ENCODE measurements around the gene RGL3.
"Not testable (repeated sequence)": the region's sequence is repeated elsewhere in the genome, so short reads cannot be mapped to it uniquely, and the experiment has no call there.

Gene RGL3, protein sequence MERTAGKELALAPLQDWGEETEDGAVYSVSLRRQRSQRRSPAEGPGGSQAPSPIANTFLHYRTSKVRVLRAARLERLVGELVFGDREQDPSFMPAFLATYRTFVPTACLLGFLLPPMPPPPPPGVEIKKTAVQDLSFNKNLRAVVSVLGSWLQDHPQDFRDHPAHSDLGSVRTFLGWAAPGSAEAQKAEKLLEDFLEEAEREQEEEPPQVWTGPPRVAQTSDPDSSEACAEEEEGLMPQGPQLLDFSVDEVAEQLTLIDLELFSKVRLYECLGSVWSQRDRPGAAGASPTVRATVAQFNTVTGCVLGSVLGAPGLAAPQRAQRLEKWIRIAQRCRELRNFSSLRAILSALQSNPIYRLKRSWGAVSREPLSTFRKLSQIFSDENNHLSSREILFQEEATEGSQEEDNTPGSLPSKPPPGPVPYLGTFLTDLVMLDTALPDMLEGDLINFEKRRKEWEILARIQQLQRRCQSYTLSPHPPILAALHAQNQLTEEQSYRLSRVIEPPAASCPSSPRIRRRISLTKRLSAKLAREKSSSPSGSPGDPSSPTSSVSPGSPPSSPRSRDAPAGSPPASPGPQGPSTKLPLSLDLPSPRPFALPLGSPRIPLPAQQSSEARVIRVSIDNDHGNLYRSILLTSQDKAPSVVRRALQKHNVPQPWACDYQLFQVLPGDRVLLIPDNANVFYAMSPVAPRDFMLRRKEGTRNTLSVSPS

DNA sequence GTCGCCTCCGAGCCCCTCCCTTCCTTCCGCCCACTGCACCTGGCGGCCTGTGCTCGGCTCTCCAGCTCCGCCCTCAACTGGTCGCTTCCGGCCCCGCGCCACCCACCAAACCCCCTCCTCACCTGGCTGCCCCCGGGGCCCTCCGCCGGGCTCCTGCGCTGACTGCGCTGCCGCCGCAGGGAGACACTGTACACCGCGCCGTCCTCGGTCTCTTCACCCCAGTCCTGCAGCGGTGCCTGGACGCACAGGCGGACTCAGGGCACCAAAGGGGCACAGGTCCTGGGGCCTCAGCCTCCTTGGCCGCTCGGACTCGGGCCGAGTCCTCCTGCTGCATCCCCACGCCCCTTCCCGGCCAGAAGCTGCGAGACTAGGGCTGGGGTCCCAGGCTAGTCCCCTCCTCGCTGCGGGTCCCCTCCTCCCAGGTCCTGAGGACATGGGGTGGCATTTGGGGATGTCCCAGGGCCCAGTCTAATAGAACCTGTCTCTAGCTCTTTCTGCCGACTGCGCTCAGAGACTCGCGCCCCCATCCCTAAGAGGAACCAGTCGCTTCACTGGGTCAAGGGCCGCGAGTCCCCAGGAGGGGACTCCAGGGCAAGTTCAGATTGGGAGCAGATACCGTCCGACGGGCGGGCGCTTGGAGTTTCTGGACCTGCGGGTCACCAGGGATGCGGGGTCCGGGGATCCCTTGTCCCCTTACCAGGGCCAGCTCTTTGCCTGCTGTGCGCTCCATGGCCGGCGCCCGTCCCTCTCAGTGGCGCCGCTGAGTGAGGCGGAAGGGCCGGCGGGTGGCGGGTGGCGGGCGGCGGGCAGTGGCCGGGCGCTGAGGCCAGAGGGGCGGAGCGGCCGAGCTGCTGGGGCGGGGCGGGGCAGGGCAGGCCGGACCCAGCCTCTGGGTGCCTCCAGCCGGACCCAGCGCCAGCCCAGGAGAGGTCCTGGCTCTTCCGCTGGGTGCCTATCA is at the start of gene RGL3:
TSS of gene RGL3 (minus strand) at position 766 of the 958 bp plus-strand sequence. CDS start at position 730, 36 bp downstream.
- no peak for DNase-seq (ENCODE audit: low read depth)

DNA sequence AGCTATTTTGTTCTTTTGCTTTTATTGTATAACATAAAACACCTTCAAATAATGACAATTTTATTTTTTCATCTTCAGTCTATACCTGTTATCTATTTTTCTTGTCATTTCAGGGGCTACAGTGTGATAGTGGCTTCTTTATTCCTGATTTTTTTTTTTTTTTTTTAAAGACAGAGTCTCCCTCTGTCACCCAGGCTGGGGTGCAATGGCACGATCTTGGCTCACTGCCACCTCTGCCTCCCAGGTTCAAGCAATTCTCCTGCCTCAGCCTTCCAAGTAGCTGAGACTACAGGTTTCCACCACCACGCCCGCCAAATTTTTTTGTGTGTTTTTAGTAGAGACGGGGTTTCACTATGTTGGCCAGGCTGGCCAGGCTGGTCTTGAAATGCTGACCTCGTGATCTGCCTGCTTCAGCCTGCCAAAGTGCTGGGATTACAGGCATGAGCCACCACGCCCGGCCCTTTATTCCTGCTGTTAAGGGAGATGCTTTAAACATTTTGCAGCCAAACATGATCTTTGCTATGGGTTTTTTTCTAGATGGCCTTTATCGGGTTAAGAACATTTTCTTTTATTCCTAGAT is 49.2 kb upstream of the RGL3 start:
- DNase-seq (ENCODE audit: low read depth) = not testable (repeated sequence)

DNA sequence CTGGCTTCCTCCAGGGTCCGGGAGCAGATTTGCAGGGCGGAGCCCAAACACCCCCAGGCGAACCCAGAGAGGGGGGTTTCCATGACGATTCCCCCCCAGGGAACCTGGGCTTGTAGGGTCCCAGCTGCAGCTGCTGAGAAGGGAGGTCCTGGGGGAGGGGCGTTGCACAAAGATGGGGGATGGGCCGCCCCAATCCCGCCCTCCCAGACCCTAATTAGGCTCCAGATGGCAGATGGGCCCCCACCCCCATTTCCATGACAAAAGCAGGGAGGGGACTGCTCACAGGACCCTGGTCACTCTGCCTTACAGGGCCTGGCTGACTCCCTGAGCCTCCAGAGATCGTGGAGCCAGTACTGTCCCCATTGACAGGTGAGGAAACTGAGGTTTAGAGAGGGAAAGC is 46.5 kb upstream of the RGL3 start:
- no peak for DNase-seq (ENCODE audit: low read depth)

DNA sequence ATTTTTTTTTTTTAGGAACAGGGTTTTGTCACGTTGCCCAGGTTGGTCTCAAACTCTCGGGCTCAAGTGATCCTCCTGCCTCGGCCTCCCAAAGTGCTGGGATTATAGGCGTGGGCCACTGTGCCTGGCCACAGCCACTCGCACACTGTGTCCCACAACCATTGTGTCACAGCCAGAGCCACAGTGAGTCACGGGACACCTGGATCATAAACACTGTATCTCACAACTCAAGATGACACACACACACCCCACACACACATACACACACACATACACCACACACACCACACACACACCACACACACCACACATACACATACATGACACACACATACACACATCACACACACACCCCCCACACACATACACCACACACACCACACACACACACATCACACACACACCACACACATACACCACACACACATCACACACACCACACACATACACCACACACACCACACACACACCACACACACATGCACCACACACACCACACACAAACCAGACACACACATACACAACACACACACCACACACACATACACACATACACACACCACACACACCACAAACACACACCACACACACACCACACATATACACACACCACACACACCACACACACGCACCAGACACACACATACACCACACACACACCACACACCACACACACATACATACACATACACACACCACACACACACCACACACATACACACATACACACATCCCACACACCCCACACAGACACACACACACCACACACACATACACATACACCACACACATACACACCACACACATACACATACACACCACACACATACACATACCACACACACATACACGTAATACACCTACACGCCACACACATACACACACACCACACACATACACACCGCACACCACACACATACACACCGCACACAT is 45.5 kb upstream of the RGL3 start:
- no peak for DNase-seq (ENCODE audit: low read depth)

DNA sequence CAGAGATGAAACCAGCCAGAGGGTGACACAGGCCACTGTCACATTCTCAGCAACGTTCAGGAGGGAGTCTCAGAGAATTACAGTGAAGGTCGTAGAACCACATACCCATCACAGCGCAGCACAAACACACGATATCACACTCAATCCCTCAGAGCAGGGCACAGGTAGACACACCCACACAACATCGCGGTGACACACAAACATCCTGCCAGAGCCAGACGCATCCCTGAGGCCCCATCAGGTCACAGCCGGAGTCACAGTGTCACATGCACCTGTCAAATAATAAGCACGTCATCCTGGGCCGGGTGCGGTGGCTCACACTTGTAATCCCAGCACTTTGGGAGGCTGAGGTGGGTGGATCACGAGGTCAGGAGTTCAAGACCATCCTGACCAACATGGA is 44.3 kb upstream of the RGL3 start:
- no peak for DNase-seq (ENCODE audit: low read depth)

DNA sequence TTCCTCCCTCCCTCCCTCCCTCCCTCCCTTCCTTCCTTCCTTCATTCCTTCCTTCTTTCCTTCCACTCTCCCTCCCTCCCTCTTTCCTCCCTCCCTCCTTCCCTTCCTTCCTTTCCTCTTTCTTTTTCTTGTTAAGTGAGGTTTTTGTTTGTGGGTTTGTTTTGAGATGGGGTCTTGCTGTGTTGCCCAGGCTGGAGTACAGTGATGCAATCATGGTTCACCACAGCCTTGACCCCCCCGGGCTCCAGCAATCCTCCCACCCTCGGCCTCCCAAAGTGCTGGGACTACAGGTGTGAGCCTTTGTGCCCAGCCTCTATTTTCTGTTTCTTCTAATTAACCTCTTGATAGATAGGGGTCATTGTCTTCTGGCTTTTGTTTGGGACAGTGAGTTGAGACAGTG is 42.3 kb upstream of the RGL3 start:
- no peak for DNase-seq (ENCODE audit: low read depth)

DNA sequence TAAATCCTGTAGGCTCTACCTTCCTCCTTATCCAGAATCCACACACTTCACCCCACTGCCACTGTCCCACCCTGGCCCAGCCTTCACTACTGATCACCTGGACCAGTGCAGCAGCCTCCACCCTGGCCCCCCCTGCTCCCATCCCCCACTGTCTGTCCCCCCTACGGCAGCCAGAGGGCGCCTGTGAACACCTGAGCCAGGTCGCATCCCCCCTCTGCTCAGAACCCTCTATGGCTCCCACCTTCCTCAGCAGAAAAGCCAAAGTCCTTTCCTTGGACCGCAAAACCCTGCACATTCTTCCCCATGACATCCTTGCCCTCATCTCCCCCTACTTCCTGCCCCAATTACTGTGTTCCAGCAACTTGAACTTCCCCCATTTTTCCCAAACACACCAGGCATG is 41.1 kb upstream of the RGL3 start:
- no peak for DNase-seq (ENCODE audit: low read depth)

DNA sequence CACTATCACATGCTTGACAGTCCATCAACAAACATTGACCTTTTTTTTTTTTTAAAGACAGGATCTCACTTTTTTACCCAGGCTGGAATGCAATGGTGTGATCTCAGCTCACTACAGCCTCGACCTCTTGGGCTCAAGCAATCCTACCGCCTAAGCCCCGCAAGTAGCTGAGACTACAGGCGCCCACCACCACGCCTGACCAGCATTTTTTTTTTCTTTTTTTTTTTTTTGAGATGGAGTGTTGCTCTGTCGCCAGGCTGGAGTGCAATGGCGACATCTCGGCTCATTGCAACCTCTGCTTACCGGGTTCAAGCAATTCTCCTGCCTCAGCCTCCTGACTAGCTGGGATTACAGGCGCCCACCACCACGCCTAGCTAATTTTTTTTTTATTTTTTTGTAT is 39.8 kb upstream of the RGL3 start:
- DNase-seq (ENCODE audit: low read depth) = not testable (repeated sequence)

DNA sequence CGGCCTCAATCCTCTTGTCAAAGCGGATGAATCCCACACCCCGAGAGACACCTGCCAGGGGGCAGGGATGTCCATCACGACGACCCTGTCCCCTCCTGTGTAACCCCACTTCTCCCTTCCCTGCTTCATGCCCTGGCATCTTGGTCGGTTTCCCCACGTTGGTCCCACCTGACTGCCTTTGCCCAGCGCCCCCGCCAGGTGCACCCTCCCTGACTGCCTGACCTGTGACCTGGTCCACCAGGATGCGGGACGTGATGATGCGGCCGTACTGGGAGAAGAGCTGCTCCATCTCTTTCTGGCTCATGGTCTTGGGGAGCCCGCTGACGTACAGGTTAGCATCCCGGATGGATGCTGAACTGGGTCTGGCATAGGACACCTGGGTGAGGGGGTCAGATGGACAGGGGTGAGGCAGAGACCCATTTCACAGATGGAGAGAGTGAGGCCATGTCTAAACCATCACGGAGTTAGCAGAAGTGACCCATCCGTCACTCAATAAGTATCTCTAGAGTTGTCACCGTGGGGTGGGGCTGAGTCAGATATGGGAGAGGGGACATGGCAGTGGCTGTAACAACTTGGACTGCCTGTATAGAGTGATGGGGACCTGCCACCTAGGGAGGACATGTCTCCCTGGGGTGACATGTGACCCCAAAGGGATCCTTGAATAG is 39.3 kb upstream of the RGL3 start:
- no peak for DNase-seq (ENCODE audit: low read depth)

DNA sequence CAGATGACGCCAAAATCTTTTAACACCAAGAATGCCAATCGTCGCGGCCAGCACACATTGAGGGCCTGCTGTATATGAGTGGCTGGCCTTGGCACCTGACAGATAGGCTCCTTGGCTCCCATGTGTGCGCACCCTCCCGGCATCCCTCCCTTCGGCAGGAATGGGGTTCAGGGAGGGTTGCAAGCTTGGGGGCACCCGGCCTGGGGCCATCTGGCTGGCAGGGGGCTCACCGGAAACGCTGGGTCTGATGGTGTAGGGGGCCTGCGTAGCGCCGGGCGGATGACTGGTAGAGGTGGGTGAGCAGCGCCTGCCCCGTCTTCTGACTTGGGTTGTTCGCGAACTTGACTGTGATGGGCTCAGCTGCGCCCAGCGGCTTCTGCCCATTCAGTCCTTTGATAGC is 38.7 kb upstream of the RGL3 start:
- no peak for DNase-seq (ENCODE audit: low read depth)

DNA sequence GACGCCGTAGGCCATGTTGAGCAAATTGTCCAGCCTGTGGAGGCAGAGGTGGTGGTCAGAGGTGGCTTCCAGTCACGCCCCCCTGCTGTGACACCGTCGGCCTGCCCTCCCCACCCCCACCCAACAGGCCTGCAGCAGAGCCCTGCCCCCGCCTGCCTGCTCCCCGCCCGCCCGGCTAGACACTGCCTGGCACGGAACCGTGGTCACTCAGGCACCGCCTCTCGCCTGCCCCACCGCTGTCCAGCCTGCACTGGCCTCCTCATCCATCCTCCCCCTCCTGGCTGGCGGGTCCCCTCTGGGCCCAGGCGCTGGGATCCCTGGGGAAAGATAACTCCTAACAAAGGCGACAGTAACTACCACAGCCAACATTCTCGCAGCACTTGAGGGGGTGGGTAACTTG is 38.0 kb upstream of the RGL3 start:
- DNase-seq (ENCODE audit: low read depth) = no peak

DNA sequence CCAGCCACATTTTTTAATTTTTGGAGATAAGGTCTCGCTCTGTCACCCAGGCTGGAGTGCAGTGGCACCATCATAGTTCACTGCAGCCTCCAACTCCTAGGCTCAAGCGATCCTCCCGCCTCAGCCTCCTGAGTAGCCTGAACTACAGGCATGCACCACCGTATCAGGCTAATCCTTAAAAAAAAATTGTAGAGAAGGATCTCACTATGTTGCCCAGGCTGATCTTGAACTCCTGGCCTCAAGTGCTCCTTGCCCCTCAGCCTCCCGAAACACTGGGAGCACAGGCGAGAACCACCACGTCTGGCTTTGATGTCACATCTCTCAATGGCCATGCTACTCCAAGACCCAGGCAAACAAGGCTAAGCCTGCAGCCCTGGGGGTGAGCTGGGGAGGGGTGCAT is 37.5 kb upstream of the RGL3 start:
- DNase-seq (ENCODE audit: low read depth) = no peak

DNA sequence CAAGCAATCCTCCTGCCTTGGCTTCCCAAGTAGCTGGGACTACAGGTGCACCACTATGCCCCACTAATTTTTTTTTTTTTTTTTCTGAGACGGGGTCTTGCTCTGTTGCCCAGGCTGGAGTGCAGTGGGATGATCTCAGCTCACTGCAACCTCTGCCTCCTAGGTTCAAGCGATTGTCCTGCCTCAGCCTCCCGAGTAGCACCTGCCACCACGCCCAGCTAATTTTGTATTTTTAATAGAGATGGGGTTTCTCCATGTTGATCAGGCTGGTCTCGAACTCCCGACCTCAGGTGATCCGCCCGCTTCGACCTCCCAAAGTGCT is 36.1 kb upstream of the RGL3 start:
- not testable (repeated sequence) for DNase-seq (ENCODE audit: low read depth)

DNA sequence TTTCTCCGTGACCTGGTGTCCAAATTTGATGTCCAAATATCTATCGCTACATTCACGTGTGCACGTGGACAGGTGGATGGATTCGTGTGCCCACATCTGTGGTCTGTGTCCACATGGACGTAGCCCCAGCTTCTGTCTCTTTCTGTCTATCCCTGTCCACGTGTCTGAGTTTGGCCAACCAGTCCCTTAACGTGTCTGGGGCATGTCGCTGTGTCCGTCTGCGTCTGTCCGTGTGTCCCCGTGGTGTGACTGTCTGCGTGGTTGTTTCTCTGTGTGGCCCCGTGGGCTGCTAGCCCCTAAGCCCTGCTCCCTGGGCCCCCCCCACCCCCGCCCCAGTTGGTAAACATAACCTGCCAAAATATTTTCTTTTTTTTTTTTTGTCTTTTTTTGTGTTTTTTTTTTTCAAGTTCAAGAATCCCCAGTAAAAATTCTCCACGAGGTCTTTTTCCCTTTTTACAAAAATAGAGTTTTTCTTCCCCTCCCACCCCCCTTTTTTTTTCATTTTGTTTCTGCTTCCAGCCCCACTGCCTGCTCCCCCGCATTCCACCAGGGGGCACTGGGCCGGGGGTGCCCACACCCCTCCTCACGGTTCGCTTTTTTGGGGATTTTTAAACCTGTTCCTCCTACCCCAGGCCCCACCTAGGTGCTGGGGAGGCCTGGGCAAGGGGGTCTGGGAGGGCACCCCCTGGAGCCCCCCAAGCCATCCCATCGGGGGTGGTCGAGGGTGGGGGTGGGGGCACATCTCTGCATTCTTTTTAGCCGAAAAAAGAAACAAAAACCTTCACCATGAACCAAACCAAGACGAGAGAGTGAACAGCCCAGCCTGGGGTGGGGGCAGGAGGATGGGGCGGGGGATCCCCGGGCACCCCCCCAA is 34.6 kb upstream of the RGL3 start:
- no peak for DNase-seq (ENCODE audit: low read depth)

DNA sequence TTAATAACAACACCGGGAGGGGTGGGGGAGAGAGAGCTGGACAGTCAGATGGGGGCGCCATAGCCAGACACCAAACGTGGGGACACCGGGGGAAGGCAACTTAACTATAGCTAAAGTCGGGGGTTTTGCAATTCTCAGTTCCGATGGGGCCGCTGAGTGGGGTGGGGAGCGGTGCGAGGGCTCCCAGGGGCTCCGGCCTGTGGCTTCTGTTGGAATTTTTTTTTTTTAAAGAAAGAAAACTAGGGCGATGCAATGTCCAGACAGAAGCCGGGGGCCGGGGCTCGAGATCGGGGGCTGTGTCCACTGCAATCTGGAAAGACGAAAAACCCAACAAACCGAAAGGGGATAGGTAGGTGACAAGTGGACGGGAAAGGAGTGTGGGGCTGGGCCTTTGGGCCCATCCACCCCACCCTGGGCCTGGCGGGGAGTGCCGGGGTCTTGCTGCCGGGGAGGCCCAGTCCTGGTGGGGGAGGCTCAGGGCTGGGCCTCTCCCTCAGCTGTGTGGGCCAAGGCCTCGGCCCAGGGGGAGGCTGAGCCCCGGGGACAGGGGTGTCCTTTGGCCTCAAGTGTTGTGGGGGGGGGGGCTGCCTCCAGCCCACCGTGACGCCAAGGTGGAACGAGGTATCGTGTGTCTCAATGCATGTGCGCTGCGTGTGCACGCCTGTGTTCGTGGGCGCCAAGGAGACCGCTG is 33.7 kb upstream of the RGL3 start:
- no peak for DNase-seq (ENCODE audit: low read depth)

DNA sequence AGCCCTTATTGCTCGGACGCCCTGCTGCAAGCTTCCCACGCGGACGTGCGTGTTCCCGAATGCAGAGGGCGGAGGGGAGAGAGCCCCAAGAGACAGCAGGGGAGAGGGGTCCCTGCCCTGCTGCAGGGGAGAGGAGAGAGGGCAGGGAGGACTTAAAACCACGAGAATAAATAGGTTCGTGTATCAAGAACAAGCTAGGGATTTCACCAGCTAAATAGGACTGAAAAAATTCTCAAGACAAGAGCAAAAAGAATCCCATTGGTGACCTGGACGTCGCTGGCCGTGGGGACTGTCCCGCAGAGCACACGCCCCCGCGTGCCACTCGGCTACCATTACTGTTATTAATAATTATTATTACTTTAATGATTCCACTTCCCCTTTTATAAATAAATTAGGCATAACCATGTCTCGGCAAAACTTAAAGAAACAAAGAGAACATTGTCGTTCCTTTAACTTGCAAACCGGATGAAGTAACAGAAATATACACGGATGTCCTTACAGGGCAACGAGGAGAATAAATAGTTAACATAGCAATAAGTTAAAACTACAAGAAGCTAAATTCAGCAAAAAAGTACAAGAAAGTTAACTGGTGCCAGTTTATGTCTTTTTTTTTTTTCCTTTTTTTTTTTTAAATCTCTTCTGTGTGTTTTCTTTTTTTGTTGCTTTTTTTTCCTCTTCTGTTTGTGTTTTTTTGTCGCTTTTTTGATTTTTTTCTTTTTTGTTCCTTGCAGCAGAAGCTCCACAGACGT is 32.9 kb upstream of the RGL3 start:
- no peak for DNase-seq (ENCODE audit: low read depth)

DNA sequence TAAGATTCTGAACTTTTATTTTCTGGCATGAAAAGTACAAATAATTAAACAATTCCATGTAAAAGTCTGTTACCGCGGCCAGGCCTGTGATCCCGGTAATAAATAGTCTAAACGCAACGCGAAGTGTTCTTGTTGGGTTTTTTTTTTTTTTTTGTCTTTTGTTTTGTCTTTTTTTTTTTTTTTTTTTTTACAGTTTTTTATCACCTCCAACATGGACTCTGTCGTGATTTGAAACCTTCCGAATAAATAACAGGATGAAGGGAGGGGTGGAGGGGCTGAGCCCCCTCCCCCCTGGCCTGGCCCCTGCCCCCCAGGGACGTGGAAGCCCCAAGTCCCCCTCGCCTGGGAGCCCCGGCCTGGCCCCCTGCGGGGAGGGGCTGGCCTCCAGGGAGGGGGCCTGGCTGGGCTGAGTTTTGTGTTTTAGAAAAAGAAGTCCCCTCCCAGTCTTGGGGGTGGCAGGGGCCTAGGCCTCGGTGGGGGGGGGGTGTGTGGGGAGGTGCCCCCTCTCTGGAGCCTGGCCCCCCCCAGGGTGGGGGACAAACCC is 32.3 kb upstream of the RGL3 start:
- no peak for DNase-seq (ENCODE audit: low read depth)

All from GM04503 (cell line).